GM21786 (cell line): Measurements from ENCODE around the gene TXNRD1.
A peak's percentile ranks its signal among the peaks of the same experiment; 100 is the strongest.
"Not testable (repeated sequence)": the region's sequence is repeated elsewhere in the genome, so short reads cannot be mapped to it uniquely, and the experiment has no call there.

ENCODE experiments used
- ATAC-seq: cut with Tn5 transposase; IDR thresholded peaks from one replicate; pipeline ENCODE4 v1.9.1; 2021; ENCODE audit not compliant: unreplicated experiment

TXNRD1 gene

DNA sequence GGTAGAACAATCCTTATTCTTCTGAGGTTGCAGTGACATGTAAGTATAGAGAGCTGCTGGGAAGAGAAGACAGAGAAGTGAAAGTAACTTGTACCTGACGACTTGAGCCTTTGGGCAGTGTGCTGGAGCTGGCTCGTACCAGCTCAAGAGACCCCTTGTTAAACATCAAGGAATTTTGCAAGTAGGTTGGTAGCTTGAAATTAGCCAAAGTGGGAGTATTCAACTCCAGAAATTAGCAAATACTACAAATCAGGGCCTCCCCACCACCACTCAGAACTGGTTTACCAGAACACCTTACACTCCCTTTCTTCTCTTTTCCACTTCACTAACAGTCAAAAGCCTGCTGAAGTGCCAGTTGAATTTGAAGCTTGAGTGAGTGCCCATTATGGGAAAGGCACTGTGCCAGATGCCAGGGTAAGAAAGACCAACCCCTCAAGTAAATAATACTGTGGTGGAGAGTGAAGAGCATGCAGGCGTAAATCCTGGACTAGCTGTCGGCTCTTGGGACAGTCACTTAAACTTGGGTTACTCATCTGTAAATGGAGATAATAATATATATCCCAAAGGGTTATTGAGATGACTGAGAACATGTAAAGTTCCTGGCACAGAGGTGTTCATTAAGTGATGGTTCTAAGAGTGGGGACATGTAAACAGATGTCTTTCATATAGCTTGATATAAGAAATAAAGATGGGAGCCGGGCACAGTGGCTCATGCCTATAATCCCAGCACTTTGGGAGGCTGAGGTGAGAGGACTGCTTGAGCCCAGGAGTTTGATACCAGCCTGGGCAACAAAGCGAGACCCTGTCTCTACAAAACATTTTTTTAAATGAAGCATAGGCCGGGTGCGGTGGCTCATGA, 60.9 kb downstream of the TXNRD1 start:
- ATAC-seq = peak; percentile 77

DNA sequence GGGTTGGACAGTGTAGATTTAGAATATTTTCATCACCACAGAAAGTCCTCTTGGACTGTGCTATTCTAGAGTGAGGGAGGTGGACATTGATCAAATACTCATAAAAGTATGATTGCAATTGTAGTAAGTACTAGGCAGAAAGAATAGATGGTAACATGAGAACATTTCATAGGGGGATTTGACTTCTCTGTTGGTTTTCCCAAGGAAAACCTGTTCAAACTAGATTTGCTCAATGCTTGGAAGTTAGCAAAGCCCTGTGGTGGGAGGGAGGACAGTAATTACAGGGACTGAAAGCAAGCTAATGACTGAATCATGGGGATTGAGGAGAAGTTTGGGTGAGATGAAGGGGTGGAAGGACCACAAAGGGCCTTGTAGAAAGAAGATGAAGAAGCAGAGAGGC, 63.6 kb downstream of the TXNRD1 start:
- no peak for ATAC-seq

DNA sequence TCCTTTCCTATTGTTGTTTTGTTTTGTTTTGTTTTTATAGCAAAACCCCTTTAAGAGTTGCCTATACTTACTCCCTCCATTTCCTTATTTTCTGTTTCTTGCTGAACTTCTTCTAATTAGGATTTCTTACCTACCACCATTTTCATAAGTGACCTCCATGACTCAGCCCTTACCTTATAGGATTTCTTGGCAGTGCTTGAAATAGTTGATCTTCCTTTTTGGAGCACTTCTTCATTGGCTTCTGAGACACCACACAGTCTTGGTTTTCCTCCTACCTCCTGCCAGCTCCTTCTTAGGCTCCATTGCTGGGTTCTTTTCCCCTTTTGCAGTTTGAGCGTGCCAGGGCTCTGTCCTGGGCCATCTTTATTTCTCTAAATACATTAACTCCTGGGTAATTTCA, 64.5 kb downstream of the TXNRD1 start:
- ATAC-seq = no peak

DNA sequence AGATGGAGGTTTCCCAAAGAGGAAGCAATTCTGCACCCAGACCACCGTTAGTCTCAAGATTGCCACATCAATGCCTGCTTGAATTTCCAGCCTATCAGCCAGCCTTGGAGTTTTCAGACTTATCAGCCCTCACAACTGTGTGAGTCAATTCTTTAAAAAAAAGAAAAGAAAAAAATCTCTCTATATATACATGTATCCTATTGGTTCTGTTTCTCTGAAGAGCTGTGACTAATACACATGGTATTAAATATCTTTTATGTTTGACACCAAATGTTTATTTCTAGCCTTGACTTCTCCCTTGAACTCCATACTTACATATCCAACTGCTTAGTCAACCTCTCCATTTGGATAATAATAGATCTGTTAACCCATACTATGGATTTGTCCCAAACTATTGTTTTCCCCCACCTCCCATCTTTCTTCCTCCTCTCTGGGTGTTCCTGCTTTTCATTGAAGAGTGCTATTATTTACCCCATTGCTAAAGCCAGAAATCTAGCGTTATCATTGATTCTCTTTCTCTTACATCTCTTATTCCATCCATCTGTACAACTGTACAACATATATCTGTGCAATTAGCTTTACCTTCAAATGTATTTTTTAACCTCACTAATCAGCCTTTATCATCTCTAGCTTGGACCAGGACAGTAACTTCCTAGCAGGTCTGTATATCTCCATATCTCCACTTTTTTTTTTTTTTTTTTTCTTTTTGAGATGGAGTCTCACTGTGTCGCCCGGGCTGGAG, 65.3 kb downstream of the TXNRD1 start:
- ATAC-seq = no peak

DNA sequence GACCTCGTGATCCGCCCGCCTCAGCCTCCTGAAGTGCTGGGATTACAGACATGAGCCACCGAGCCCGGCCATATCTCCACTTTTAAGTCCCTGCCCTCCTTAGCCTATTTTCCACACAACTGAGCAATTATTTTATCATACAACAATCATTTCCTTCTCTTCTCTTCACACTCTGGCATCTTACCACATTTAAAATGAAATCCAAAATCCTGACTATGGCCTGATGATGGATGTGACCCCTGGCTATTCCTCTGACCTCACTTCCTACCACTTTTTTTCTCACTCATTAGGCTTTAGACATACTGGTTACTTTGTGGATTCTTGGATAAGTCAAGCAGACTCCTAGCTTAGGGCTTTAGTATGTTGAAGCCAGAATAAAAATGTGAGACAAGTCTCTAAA, 66.1 kb downstream of the TXNRD1 start:
- no peak for ATAC-seq

DNA sequence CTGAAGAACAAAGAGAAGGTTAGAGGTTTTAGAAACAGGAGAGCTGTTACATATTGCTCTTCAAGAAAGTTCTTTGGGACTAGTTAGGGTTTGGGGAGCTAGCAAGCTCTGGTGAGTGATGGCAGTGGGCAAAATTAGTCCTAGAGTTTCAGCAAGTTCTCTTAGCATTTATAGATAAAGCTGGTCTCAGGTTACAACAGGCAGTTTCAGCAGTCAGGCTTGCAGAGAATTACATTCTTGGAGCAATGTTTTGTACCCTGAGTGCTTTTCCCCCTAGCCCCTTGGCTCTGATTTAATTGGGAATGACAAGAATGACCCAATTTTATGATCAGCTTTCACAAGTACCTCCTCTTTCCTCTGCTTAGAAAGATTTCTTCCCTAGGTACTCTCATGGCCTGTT, 66.5 kb downstream of the TXNRD1 start:
- ATAC-seq = no peak

DNA sequence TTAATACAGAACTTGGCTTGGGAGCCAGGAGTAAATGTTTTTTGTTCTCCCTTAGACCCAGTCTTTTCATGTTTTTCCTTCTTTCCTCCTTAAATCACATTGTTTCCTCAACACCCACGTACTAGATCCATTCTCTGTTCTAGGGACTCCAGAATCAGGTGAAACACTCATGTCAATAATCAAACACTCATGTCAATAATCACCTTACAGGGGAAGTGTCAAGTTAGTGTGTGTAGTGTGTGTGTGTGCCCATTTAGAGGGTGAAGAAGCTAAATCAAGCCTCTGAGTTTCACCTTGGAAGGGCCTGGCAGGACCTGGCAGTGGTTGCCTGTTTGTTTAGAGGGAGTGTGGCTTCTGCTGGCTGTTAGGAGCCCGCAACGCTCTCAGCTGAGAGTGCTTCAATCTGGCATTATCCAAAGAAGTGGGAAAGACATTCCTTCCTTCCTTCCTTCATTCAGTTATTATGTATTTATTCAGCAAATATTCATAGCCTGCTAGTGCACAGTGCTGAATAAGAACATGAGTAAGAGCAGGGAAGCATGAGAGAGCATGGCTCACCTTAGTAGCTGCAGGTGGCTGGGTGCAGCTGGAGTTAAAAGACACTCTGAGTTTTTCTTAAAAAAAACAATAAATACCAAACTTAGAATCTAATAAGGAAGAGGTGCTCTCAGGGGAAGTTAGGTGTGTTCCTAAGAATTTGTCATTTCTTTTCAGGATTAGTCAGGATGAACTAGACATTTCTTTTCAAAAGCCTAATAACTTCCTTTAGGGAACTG, 70.3 kb downstream of the TXNRD1 start:
- no peak for ATAC-seq

DNA sequence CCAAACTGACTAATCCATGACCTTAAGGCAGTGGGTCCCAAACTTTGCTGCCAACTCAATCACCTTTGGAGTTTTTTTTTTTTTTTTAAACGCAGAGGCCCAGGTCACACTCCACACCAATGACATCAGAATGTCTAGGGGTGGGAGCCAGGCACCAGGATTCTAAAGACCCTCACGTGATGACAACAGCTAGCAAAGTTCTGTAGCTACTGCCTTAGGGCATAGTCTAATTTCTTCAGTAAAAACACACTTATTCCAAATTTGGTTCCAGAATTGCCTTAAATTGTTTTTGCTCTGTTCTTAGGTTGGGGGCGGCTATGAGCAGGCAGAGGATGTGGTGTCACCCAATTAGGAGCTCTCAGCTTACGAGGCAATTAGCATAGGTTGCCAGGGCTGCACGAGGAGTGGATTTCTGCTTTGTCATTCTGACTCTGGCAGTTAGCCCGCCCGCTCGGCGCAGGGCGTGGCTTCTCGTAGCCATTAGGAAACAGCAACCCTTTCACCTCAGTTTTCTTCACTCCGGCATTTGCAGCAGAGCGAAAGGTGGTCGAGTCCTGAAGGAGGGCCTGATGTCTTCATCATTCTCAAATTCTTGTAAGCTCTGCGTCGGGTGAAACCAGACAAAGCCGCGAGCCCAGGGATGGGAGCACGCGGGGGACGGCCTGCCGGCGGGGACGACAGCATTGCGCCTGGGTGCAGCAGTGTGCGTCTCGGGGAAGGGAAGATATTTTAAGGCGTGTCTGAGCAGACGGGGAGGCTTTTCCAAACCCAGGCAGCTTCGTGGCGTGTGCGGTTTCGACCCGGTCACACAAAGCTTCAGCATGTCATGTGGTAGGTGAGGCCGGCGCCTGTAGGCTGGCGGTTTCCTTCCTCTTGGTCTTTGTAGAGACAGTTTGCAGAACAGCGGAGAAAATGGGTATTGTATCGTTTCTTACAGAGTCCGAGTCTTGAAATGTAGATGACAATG, 71.2 kb downstream of the TXNRD1 start:
- ATAC-seq = peak; percentile 84

DNA sequence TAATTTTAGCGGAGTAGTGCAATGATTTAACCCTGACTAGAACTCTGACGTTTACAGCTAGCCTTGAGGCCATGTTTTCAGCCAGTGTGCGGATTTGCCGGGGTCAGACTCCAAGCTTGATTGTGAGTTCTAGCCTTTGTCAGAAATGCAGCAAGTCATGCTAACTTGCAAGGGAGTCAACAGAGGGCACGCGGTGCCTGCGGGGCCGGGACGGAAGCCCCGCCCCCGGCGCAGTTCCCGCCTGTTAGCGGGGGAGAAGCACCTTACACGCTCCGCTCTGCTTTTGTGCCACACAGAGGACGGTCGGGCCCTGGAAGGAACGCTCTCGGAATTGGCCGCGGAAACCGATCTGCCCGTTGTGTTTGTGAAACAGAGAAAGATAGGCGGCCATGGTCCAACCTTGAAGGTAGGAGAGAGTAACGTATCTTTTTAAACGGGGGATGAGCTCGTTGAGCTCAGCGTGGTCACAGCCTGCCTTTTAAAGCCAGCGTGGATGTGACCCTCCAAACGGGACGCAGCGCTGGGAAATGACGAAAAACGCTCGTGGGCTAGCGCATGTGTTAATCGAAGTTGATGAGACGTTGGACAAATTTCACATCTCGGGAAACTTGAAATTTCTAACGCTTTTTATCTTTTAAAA, 73.2 kb downstream of the TXNRD1 start:
- ATAC-seq = peak; percentile 49

DNA sequence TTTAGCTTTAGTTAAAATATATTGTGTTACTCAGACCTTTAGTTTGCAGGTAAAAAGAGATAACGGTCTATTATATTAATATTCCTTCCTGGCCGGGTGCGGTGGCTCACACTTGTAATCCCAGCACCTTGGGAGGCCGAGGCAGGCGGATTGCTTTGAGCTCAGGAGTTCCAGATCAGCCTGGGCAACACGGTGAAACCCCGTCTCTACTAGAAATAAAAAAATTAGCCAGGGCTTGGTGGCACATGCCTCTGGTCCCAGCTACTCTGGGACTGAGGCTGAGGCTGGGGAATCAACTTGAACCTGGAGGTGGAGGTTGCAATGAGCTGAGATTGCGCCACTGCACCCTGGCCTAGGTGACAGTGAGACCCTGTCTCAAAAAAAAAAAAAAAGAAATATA, 74.7 kb downstream of the TXNRD1 start:
- no peak for ATAC-seq

DNA sequence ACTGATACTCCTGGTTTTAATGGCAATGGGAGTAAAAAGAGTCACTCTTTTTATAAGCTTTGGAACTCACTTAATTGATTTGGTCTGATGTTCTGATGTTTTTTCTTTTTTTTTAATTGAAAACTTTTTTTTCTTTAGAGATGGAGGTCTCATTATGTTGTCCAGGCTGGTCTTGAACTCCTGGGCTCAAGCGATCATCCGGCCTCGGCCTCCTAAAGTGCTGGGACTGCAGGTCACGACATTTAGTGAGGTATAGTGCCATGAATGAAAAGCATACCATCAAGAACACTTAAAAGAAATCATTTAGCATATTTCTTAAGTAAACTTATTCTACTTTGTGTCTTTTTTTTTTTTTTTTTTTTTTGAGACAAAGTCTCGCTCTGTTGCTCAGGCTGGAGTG, 75.3 kb downstream of the TXNRD1 start:
- ATAC-seq = no peak

DNA sequence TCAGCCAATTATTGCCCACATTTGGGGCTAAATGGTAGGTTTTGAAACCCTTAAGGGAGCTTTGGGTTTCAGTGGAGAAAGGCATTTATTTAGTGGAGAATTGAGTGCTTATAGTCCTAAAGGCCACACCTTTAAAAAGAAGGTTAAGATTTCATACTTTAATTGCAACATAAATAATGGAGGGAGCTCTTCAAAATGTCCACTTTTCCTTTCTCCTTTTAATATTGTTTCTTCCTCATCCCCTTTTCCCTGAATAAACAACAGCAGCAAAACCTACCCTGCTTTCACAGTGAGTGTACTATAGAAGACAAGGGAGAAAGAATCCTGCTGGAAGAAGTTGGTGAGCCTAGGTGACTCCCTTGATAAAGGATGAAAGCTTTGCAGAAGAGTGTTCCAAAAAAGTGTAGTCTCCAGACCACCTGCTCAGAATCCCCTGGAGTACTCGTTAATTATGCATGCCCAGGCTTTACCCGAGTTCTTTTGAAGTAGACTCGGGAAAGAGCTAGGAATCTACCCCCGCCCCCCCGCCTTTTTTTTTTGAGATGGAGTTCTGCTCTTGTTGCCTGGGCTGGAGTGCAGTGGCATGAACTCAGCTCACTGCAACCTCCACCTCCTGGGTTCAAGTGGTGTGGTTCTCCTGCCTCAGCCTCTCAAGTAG, 76.4 kb downstream of the TXNRD1 start:
- ATAC-seq = no peak

DNA sequence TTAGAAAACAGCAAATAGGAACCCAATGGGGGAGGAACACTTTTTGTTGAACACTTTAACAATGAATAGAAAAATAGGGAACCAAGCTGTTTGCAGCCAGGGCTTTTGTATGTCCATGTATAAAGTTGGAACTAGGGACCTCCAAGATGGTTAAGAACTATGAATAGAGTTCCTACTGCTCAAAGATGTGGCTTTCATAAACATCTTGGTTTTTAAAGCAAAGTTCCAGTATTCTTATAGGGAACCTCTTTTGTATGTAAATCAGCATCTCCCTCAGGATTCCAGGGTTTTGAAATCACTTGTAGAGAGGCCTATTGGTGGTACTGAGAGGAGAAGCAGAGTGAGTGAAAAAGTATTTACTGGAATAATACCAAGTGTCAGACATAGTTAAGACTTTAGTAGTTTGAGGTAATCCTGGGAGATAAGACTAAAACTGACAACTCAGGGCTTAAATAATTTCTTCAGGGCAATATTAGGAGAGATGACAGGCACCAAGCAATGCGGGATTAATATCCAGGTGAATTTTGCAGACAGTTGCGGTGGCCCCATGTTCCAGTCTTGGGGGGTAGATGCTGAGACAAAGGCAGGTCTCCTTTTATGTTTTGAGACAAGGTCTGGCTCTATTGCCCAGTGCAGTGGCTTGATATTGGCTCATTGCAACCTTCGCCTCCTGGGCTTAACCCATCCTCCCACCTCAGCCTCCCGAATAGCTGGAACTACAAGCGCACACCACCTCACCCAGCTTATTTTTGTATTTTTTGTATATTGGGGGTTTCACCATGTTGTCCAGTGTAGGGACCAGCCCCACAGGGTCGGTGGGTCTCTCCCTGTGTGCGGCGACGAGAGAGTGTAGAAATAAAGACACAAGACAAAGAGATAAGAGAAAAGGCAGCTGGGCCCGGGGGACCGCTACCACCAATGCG, 77.6 kb downstream of the TXNRD1 start:
- no peak for ATAC-seq

DNA sequence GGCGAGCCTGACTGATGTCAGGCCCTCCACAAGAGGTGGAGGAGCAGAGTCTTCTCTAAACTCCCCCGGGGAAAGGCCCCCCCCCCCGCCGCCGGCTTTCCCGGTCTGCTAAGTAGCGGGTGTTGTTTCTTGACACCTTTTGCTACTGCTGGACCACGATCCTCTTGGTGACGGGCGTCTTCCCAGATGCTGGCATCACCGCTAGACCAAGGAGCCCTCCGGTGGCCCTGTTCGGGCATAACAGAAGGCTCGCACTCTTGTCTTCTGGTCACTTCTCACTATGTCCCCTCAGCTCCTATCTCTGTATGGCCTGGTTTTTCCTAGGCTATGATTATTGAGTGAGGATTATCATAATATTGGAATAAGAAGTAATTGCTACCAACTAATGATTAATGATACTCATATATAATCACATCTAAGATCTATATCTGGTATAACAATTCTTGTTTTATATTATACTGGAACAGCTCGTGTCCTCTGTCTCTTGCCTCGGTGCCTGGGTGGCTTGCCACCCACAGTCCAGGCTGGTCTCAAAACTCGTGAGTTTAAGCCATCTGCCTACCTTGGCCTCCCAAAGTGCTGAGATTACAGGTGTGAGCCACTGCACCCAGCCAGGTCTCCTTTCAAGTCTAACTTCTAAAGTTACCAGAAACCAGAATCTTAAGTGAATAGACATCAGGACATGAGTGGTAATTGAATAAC, 78.7 kb downstream of the TXNRD1 start:
- ATAC-seq = not testable (repeated sequence)

DNA sequence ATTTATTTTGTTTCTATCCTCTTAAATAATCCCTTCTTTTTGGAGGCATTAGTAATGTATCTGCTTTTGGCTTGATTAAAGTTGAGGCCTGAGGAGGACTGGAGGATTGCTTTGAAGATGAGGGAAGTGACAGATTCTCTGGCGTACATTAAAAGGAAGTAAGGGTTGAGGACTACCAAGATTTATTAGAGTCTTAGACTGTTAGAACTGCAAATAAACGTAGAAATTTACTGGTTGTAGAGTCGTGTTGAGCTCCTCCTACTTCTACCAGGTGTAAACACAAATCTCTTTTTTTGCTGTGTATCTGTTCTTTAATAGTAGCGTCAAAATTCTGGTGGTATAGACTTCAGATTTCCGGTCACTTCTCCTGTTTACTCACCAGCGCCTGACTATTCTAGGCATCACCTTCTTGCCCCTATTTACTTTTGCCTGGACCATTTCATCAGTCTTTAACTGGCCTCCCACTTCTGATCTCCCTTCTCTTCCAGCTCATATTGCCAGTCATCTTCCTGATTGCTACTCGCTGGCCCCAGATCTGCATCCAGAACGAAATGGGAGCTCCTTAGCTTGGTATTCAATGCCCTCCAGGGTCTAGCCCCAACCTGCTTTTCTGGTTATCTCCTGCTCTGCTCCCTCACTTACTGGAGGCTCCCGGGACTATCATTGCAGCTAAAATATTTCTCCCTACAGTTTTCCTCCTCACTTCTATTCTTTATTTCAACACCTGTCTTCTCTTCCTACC, 79.5 kb downstream of the TXNRD1 start:
- ATAC-seq = no peak

DNA sequence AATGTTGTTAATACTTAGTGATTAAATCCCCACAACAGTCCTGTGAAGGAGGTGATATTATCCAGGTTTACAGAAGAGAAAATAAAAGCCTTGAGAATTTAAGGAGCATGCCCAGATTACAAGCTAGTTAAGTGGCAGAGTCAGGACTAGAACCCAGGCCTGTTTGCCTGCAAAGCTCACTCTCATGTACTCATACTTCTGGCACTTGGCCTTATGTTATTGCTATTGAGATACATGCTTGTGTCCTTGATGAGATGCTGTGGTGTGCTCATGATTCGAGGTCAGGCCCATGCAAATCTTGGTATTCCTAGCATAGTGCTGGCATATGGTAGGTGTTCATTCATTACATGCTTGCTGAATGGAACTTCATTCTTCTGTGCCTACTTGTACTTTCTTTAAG, 80.4 kb downstream of the TXNRD1 start:
- no peak for ATAC-seq

DNA sequence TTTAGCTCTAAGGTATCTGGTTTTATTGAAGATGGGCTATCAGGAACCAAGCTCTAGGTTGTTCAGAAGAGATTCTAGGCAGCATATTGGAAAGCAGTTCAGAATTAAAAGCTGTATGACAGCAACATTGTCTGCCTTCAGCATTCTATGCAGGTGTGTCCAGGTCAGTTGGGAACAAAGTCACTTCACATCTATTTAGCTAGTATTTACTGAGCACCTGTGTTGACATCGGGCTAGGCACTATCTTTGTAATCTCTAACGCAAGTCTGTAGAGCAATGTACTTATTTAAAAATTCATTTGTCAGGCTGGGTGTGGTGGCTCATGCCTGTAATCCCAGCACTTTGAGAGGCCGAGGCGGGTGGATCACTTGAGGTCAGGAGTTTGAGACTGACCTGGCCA, 81.1 kb downstream of the TXNRD1 start:
- no peak for ATAC-seq
